K562 (cell line): ENCODE measurements around the gene BCL3. TPM values are rescaled to one million over a fixed set of nuclear protein-coding genes. Genes with fewer than 3 reads are reported as not detected.
A peak's percentile ranks its signal among the peaks of the same experiment; 100 is the strongest.

ENCODE experiments used
- ATAC-seq: fragments of 200-7000 bp; cut with Tn5 transposase; 3 replicates; pipeline ENCODE4 v1.9.1; 2020; ENCODE audit warnings: moderate library complexity
- BruUV-seq: library from RNA; stranded (reverse); fragments of 400-500 nt; replicated peaks from 2 replicates; lab custom pipeline; 2021; lab: Mats Ljungman, UMichigan
- CTCF ChIA-PET: fragments of 300-600 bp; formaldehyde crosslinking; extraction: SDS; loops from one replicate; lab custom pipeline; 2021; ENCODE audit warnings: low intra/inter-chr PET ratio; lab: Yijun Ruan, JAX
- POLR2A ChIA-PET: fragments of 300-600, 350-650 bp; sonication (Branson Sonifier 250); formaldehyde crosslinking; extraction: SDS; loops from one replicate; lab custom pipeline; 2021; ENCODE audit warnings: antibody characterized with exemption, inconsistent platforms; lab: Yijun Ruan, JAX
- DNase-seq, 4 experiments: peaks; one replicate each; pipeline versions ENCODE4 v3.0.0 to v3.0.0-alpha.2; 2011 to 2018; ENCODE audit warnings: low spot score in 3 of 4, mixed read lengths in 3 of 4; ENCODE audit errors: extremely low read depth in 1 of 4
- FAIRE-seq: peaks from 2 replicates; lab custom pipeline; 2011; peaks lifted over from hg19 to GRCh38; lab: Jason Lieb, UNC
- H2AFZ ChIP-seq: 2 replicates; pipeline ENCODE4 v1.6.0; 2011; ENCODE audit warnings: low read depth, low read length, control low read depth, inconsistent platforms
- H3K27ac ChIP-seq: fragments of 200-600 bp; 3 replicates; pipeline ENCODE4 v1.8.0; 2011; ENCODE audit warnings: low read depth, mild to moderate bottlenecking, control low read depth, inconsistent platforms, low read length, moderate library complexity, mixed read lengths; ENCODE audit errors: extremely low read depth
- H3K27me3 ChIP-seq, 2 experiments: fragments of 300-600 bp in 1 of 2; 2 replicates in 1 of 2; 3 replicates in 1 of 2; pipeline versions ENCODE4 v1.6.0 to v1.8.0; 2011; ENCODE audit warnings: inconsistent platforms in 2 of 2, low read length in 2 of 2, mild to moderate bottlenecking in 1 of 2, mixed read lengths in 1 of 2, moderate library complexity in 1 of 2; ENCODE audit not compliant: control insufficient read depth in 2 of 2, insufficient read depth in 2 of 2
- H3K36me3 ChIP-seq: fragments of 300-600 bp; 3 replicates; pipeline ENCODE4 v1.8.0; 2011; ENCODE audit warnings: mild to moderate bottlenecking, low read length, inconsistent platforms; ENCODE audit not compliant: control insufficient read depth, insufficient read depth
- H3K4me1 ChIP-seq, 2 experiments: fragments of 200-600 bp in 1 of 2; replicated peaks in 1 of 2; 2 replicates in 1 of 2; 3 replicates in 1 of 2; pipeline versions ENCODE4 v1.5.1 to v1.8.0; 2011; ENCODE audit warnings: inconsistent platforms in 2 of 2, low read length in 2 of 2, mild to moderate bottlenecking in 1 of 2, mixed read lengths in 1 of 2, moderate library complexity in 1 of 2; ENCODE audit not compliant: control insufficient read depth in 2 of 2, insufficient read depth in 2 of 2
- H3K4me2 ChIP-seq: 2 replicates; pipeline ENCODE4 v1.6.1; 2011; ENCODE audit warnings: low read length, control low read depth, inconsistent platforms, mixed read lengths; ENCODE audit not compliant: insufficient read depth
- H3K4me3 ChIP-seq: fragments of 200-600 bp; sonication (generic), shearing (Covaris generic); 2 replicates; pipeline ENCODE4 v1.5.1; 2016; ENCODE audit warnings: control low read depth, inconsistent platforms
- H3K79me2 ChIP-seq: fragments of 200-600 bp; 3 replicates; pipeline ENCODE4 v1.8.0; 2011; ENCODE audit warnings: low read length, inconsistent platforms; ENCODE audit not compliant: control insufficient read depth, insufficient read depth
- H3K9ac ChIP-seq, 2 experiments: 2 replicates each; pipeline versions ENCODE4 v1.6.0 to v1.6.1; 2011; ENCODE audit warnings: low read depth in 2 of 2, low read length in 2 of 2, control low read depth in 1 of 2, inconsistent platforms in 1 of 2, mild to moderate bottlenecking in 1 of 2, mixed read lengths in 1 of 2; ENCODE audit not compliant: insufficient read depth in 1 of 2
- H3K9me1 ChIP-seq: one replicate; pipeline ENCODE4 v1.6.0; 2011; ENCODE audit warnings: inconsistent platforms, mild to moderate bottlenecking, low read length, moderate library complexity; ENCODE audit not compliant: control insufficient read depth, insufficient read depth
- H3K9me3 ChIP-seq: replicated peaks from 2 replicates; pipeline ENCODE4 v1.5.1; 2011; ENCODE audit warnings: low read depth, low read length, inconsistent platforms; ENCODE audit not compliant: control insufficient read depth, insufficient read depth
- H4K20me1 ChIP-seq: replicated peaks from 2 replicates; pipeline ENCODE4 v1.6.1; 2011; ENCODE audit warnings: low read length, inconsistent platforms, mixed read lengths; ENCODE audit not compliant: control insufficient read depth, insufficient read depth
- ADNP ChIP-seq: fragments of 200-800 bp; sonication (Bioruptor generic); IDR thresholded peaks from 2 replicates; pipeline ENCODE4 v1.6.1; 2016; ENCODE audit warnings: missing genetic modification characterization, missing compliant biosample characterization
- L3MBTL2 ChIP-seq: fragments of 450-650 bp; IDR thresholded peaks from 2 replicates; pipeline ENCODE4 v1.6.1; 2016; ENCODE audit warnings: mild to moderate bottlenecking, moderate library complexity
- NRF1 ChIP-seq, 2 experiments: fragments of 450-650 bp; IDR thresholded peaks in 1 of 2; conservative IDR thresholded peaks in 1 of 2; 2 replicates each; pipeline ENCODE4 v1.6.1; 2014; ENCODE audit warnings: mild to moderate bottlenecking in 2 of 2
- POLR2AphosphoS5 ChIP-seq: IDR thresholded peaks from 2 replicates; pipeline ENCODE4 v1.6.1; 2011; ENCODE audit warnings: mild to moderate bottlenecking, low read depth, low read length, moderate library complexity; ENCODE audit not compliant: control insufficient read depth, insufficient read depth
- SPI1 ChIP-seq: IDR thresholded peaks from 2 replicates; pipeline ENCODE4 v1.6.1; 2011; ENCODE audit warnings: low read depth, low read length, control low read depth, borderline replicate concordance
- ZFP36 ChIP-seq: fragments of 150-350 bp; IDR thresholded peaks from 2 replicates; pipeline ENCODE4 v1.6.1; 2018; ENCODE audit warnings: low read length, low read depth; ENCODE audit not compliant: partially characterized antibody
- ZKSCAN8 ChIP-seq: fragments of 200-800 bp; sonication (Bioruptor generic); IDR thresholded peaks from 2 replicates; pipeline ENCODE4 v1.6.1; 2016; ENCODE audit warnings: missing genetic modification characterization, missing compliant biosample characterization
- ZNF436 ChIP-seq: fragments of 250-450, 450-650 bp; sonication (Bioruptor Pico); formaldehyde crosslinking; IDR thresholded peaks from 2 replicates; pipeline ENCODE4 v1.7.0; 2020; ENCODE audit warnings: mild to moderate bottlenecking
- ZNF830 ChIP-seq: fragments of 250-450 bp; sonication (Bioruptor Pico); IDR thresholded peaks from 2 replicates; pipeline ENCODE4 v1.5.0; 2021; ENCODE audit warnings: mild to moderate bottlenecking
- WGBS: fragments of 100-300 bp; shearing (Covaris generic); methylation state at CpG from one replicate; pipeline ENCODE4 v1.1.6; 2016; ENCODE audit warnings: low coverage, mixed read lengths; ENCODE audit not compliant: insufficient coverage; ENCODE audit errors: missing lambda C conversion rate; 5-methylcytosine and 5-hydroxymethylcytosine counted together
- in situ Hi-C: fragments of 300-500 bp; cut with MboI; formaldehyde crosslinking; loops from 4 replicates; pipeline ENCODE4 v1.15.0; 2018; ENCODE audit warnings: inconsistent platforms, mixed read lengths
- intact Hi-C: fragments of 100-400 bp; cut with micrococcal nuclease; formaldehyde crosslinking; loops from 2 replicates; pipeline ENCODE4 v1.14.2; 2022
- polyA plus RNA-seq, 8 experiments: library from polyadenylated mRNA; depleted of rRNA in 4 of 8; stranded (reverse) in 5 of 8; unstranded in 3 of 8; fragments of >200 nt; fragmentation: Nextera tagmentation in 2 of 8; fragmentation: Illumina TruSeq in 1 of 8; extraction: Ambion mirVana in 2 of 8; extraction: Trizol in 1 of 8; gene quantifications; 2 replicates each; pipeline versions ENCODE4 v1.2.1 to v1.2.3, GENCODE V29; 2011 to 2014; ENCODE audit warnings: inconsistent platforms in 1 of 8, missing spikeins in 1 of 8
- total RNA-seq, 7 experiments: library from RNA; depleted of rRNA in 6 of 7; stranded (reverse); fragments of >200 nt in 6 of 7; fragmentation: Illumina TruSeq in 2 of 7; extraction: Trizol in 2 of 7; gene quantifications; 2 replicates each; pipeline versions ENCODE4 v1.2.1 to v1.2.3, GENCODE V29; 2011 to 2021; ENCODE audit warnings: low replicate concordance in 1 of 7
- TF ChIP-seq, protein P1 (sequence below), 3 experiments: fragments of 200-800 bp in 1 of 3; sonication (Bioruptor generic) in 1 of 3; sonication (generic) in 1 of 3; formaldehyde crosslinking in 1 of 3; IDR thresholded peaks; 2 replicates each; pipeline versions ENCODE4 v1.6.1 to v1.8.0; 2016 to 2022; ENCODE audit warnings: mild to moderate bottlenecking in 2 of 3, missing compliant biosample characterization in 2 of 3, missing genetic modification characterization in 2 of 3, missing genetic modification reagents in 1 of 3
- TF ChIP-seq, protein P2 (sequence below): fragments of 450-650 bp; IDR thresholded peaks from one replicate; pipeline ENCODE4 v1.6.1; 2018; ENCODE audit warnings: mild to moderate bottlenecking, moderate library complexity; ENCODE audit not compliant: partially characterized antibody
- TF ChIP-seq, protein P3 (sequence below), 2 experiments: fragments of 250-450 bp in 1 of 2; fragments of 450-650 bp in 1 of 2; sonication (Bioruptor Pico) in 1 of 2; IDR thresholded peaks; 2 replicates each; pipeline versions ENCODE4 v1.6.1 to v1.8.0; 2016 to 2021; ENCODE audit warnings: mild to moderate bottlenecking in 2 of 2, moderate library complexity in 2 of 2, missing compliant biosample characterization in 1 of 2, missing genetic modification characterization in 1 of 2
- TF ChIP-seq, protein P4 (sequence below): sonication (generic); formaldehyde crosslinking; IDR thresholded peaks from 2 replicates; pipeline ENCODE4 v1.8.0; 2022; ENCODE audit warnings: missing genetic modification reagents, mild to moderate bottlenecking, moderate library complexity, borderline replicate concordance

BCL3 gene
- total and polyA plus RNA-seq, 9 of the 15 experiments (the other 6 are each of a cell fraction or from before 2014, with no cell fraction given) = 0.03 to 2.4 (median 0.50) TPM; not detected in 1

DNA sequence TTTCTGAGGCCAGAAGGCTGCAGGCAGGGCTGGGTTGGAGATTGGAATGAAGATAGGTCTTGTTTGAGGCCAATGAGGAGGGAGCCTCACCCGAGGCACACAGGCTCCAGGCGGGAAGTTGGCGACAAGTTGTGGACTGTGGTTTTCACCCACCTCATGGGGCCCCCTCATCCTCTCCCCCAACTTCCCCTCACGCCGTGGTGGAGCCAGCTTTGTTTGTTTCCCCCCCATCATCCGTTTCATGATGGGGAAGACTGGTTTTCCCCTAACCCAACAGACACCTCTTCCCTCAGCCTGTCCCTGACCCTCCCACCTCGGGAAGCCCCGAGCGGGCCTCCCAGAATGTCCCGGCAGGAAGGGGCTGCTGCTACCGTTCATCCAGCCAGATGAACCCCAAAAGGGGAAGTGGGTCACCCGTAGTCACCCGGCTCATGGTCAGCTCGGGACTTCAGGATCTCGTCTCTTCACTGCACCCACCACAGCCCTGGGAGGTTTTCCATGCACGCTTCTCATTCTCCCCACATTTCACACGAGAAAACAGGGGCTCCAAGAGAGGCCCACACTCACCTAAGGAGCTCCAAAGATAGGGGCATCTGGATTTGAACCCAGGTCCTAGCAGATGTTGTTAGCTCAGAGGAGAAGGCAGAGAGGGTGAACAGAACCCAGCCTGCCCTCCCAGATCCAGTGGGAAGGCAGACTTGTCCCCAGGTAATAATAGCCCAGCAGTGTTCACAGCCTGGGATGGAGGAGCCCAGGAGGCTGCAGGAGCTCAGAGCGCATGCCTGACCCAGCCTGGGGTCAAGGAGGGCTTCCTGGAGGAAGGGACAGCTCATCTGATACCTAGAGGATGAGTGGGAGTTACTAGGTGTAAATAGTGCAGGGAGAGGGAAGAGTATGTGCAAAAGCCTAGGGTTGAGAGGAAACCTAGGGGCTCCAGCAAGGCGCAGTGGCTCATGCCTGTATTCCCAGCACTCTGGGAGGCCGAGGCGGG is 26.1 kb upstream of the BCL3 start:
- no TSS peak for BruUV-seq
- no peaks in the 10 kb centered on the region for H3K27me3 ChIP-seq
- peak in 1 of 4 experiments; percentile 27 for DNase-seq
- peak overlapping the region; percentile 66 for H2AFZ ChIP-seq
- CTCF ChIA-PET = interaction anchor here (0.9 to 1.5 kb wide), 4 partner anchors 50 to 122 kb away, joined by 3 to 5 read pairs (median 4); no protein-coding TSS in a partner anchor
- intact Hi-C loops = loop anchor here (2.0 kb wide), 1 partner anchor 34 kb away; no protein-coding TSS in a partner anchor
- no peaks in the 10 kb centered on the region for H4K20me1 ChIP-seq
- H3K9me1 ChIP-seq = no peaks in the 10 kb centered on the region
- peak overlapping the region in 1 of 2 experiments; percentile 81; a peak in 2 of 4 replicates for H3K9ac ChIP-seq
- in situ Hi-C loops = loop anchor here (5.0 kb wide), 2 partner anchors 45 to 150 kb away; no protein-coding TSS in a partner anchor
- no peaks in the 10 kb centered on the region for H3K36me3 ChIP-seq
- WGBS = 28% methylated on average over 20 of the region's 21 CpGs
- H3K27ac ChIP-seq = no peak overlapping the region
- H3K4me1 ChIP-seq = peaks cover 20 to 31% of the 10 kb centered on the region in 2 experiments
- H3K4me3 ChIP-seq = no peak overlapping the region
- POLR2A ChIA-PET = interaction anchor here (0.6 to 2.2 kb wide), 5 partner anchors 11 to 679 kb away, joined by 3 to 7 read pairs (median 3); no protein-coding TSS in a partner anchor
- H3K9me3 ChIP-seq = no peaks in the 10 kb centered on the region
- peak overlapping the region; percentile 21; the same call in 1 of the 2 replicates for H3K4me2 ChIP-seq
- H3K79me2 ChIP-seq = no peaks in the 10 kb centered on the region
- FAIRE-seq = no peak
- no peak; the same call in 2 of the 3 replicates for ATAC-seq
- TF ChIP-seq SPI1 (peak; percentile 96), ZNF830 (CRISPR knock-in tag) (no peak), ZNF436 (peak; percentile 59; the same call in 1 of the 2 replicates), ZKSCAN8 (CRISPR knock-in tag) (no peak), L3MBTL2 (peak; percentile 49; the same call in 1 of the 2 replicates), POLR2AphosphoS5 (no peak), ZFP36 (peak; percentile 97), NRF1 (conservative IDR thresholded peaks at IDR 0.05 in 1 of 2, IDR thresholded peaks at IDR 0.05 in 1 of 2) (peak; percentile 66 to 72), ADNP (tag) (0 out of 2 replicates have a peak, but pooled peaks have one; percentile 28)
- TF ChIP-seq, protein P1, sequence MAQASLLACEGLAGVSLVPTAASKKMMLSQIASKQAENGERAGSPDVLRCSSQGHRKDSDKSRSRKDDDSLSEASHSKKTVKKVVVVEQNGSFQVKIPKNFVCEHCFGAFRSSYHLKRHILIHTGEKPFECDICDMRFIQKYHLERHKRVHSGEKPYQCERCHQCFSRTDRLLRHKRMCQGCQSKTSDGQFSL (CRISPR knock-in tag; IDR thresholded peaks at IDR 0.05) = peak; percentile 49; the same call in 1 of the 2 replicates
- TF ChIP-seq, protein P1 (tag; IDR thresholded peaks at IDR 0.05) = no peak
- TF ChIP-seq, protein P2, sequence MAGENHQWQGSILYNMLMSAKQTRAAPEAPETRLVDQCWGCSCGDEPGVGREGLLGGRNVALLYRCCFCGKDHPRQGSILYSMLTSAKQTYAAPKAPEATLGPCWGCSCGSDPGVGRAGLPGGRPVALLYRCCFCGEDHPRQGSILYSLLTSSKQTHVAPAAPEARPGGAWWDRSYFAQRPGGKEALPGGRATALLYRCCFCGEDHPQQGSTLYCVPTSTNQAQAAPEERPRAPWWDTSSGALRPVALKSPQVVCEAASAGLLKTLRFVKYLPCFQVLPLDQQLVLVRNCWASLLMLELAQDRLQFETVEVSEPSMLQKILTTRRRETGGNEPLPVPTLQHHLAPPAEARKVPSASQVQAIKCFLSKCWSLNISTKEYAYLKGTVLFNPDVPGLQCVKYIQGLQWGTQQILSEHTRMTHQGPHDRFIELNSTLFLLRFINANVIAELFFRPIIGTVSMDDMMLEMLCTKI = no peak
- TF ChIP-seq, protein P3, sequence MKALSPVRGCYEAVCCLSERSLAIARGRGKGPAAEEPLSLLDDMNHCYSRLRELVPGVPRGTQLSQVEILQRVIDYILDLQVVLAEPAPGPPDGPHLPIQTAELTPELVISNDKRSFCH (CRISPR knock-in tag; IDR thresholded peaks at IDR 0.05) = no peak
- TF ChIP-seq, protein P3 (tag; IDR thresholded peaks at IDR 0.05) = no peak
- TF ChIP-seq, protein P4, sequence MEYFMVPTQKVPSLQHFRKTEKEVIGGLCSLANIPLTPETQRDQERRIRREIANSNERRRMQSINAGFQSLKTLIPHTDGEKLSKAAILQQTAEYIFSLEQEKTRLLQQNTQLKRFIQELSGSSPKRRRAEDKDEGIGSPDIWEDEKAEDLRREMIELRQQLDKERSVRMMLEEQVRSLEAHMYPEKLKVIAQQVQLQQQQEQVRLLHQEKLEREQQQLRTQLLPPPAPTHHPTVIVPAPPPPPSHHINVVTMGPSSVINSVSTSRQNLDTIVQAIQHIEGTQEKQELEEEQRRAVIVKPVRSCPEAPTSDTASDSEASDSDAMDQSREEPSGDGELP (CRISPR knock-in tag) = peak; percentile 22; the same call in 1 of the 2 replicates
